KG1 (cell line): ENCODE results near the gene NEUROG1.

Experiments
- DNase-seq: peaks from one replicate; lab custom pipeline; 2025; lab: John Stamatoyannopoulos, UW

NEUROG1 gene

DNA sequence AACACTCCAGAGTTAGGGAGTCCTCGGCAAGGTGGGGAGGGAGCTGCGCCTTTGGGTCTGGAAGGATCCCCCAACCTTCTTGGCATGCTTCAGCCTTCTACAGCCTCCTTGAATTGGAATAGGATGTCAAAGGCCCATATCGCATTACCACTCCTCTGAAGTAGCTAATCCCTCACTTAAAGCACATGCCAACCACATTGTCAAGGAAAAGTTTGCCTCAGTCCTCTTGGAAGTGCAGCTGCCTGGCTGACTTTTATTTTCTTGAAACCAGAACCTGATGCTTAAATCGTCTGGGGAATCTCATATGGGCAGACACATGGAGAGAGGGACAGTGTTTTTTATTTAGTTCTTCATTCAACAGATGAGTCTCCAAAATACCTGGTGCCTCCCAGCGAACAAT is 28.6 kb upstream of the NEUROG1 start:
- no peak for DNase-seq

DNA sequence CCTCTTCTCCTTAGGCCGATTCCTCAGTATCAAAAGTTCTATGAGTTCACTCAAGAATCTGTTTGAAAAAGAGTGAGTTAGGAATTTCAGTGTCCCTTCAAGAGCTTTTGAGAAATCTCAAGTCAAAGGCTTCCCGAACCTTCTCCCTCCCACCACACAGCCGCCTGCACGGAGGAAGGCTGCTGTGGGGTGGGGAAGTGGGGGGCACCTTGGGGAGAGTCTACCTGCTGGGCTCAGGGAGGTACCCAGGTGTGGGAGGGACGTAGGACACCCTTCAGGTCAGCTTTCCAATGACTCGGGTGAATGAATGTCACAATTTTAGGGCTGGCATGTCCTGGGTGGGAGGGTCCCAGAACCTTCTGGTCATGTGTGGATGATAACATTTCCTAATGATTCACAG is 25.5 kb upstream of the NEUROG1 start:
- no peak for DNase-seq

DNA sequence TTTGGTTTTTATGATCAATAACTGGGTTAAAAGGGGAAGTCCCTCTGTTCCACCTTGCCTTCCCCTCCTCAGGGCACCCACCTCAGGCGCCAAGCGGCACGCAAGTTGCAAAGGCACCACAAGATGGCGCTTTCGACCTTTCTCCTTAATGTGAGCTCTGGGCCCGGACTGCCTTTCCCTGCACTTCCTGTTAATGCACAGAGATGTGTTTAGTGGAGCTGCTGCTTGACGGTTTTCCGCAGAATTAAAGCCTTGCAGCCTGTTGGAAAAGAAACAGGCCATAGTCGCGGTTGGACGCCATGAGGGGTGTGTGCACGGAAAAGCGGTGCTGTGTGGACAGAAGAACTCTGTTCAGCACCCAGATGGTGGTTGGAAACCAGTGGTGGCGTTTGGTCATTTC is 25.1 kb upstream of the NEUROG1 start:
- DNase-seq, result peak; percentile 37

GRCh38 chr5:135559354-135559753 is 23.6 kb upstream of the NEUROG1 start:
- DNase-seq, result no peak

- no peak for DNase-seq
These were observed 21.5 kb upstream of the NEUROG1 start for GRCh38 chr5:135557076-135557838.

- no peak for DNase-seq
These were observed 20.9 kb upstream of the NEUROG1 start for GRCh38 chr5:135556620-135557019.

DNA sequence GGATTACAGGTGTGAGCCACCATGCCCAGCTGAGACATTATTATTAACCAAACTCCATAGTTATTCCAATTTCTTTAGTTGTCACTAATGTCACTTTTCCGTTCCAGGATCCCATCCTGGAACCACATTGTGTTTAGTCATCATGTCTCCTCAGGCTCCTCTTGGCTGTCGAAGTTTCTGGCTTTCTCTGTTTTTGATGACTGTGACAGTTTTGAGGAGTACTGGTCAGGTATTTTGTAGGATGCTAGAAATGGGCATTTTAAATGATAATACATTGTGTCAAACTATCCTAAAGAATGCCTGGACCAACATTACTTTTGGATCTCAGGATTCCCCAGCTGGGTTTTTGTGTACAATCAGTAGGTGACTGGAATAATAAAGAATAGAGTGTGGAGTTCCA is 19.8 kb upstream of the NEUROG1 start:
- DNase-seq, result no peak

DNA sequence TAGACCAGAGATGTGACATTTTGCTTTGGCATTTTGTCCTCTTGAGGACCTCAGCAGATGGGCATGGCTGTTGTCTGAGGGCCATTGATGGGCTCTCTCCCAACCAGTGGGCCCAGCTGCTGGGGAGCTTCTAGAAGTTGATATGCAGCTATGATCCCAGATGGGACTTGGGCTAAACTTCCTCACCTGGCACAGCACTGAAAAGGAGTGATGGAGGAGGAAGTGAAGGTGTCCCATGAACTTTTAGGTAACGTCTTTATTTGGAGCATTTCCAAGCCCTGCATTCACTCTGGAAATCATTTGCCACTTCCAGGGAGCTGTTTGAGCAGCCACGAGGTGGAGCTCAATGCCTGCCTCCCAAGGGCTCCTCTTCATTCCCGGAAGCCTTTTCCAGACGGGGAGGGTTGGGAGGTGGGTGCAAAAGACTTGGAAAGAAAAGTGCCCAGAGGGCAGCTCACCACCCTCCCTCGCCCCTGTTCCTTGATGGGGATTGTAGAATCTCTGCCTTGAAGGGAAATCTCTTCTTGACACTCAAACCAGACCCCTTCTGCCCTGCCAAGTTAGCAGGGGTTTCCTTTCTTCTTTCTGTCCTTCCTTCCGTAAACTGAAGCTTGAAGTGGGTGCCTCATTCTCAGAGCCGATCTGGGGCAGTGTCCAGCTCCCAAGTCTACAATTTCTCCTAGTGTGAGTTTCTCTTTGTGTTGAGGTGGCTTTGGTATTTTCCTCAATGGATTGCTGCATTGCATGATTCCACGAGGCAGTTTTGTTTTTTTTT is 18.1 kb upstream of the NEUROG1 start:
- no peak for DNase-seq

- no peak for DNase-seq
These were observed 16.1 kb upstream of the NEUROG1 start for GRCh38 chr5:135551593-135552447.

DNA sequence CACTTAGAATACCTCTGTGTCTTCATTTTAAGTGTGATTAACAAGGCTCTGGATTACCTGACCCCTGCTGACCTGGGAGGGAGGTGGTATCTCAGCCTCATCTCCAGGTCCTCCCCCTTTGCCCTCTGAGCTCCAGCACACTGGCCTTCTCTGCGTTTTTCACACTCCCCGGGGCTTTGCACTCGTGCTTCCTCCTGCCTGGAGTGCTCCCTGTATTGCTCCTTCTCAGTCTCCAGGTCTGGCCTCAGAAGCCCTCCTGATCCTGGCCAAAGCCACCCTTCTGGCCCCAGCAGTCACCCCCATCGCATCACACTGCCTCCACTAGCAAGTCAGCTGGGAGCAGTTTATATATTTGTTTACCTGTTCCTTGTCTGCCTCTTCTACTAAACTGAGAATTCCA is 13.6 kb upstream of the NEUROG1 start:
- no peak for DNase-seq

GRCh38 chr5:135547590-135548254 is 12.0 kb upstream of the NEUROG1 start:
- no peak for DNase-seq

- DNase-seq, result no peak
These were observed 11.1 kb upstream of the NEUROG1 start for GRCh38 chr5:135546912-135547311.

DNA sequence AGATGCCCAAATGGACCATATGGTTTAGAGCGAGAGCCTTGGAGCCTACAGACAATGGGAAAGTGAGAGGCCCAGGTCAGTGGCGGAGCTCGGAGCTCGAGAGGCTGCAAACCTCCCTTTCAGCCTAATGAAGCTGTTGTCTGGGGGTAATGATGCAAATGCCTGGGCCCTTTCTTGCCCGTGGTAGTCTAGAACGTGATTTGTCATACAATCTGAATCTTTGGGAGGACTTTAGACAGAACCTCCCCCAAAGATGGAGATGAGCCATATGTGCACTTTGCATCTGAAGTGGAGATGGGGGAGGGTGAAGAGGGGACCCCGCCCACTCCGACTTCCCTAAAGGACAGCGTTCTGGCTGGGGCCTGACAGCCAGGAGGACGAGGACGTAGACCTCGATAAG is 10.3 kb upstream of the NEUROG1 start:
- no peak for DNase-seq

- DNase-seq, result no peak
These were observed 9.3 kb upstream of the NEUROG1 start for GRCh38 chr5:135545099-135545498.

DNA sequence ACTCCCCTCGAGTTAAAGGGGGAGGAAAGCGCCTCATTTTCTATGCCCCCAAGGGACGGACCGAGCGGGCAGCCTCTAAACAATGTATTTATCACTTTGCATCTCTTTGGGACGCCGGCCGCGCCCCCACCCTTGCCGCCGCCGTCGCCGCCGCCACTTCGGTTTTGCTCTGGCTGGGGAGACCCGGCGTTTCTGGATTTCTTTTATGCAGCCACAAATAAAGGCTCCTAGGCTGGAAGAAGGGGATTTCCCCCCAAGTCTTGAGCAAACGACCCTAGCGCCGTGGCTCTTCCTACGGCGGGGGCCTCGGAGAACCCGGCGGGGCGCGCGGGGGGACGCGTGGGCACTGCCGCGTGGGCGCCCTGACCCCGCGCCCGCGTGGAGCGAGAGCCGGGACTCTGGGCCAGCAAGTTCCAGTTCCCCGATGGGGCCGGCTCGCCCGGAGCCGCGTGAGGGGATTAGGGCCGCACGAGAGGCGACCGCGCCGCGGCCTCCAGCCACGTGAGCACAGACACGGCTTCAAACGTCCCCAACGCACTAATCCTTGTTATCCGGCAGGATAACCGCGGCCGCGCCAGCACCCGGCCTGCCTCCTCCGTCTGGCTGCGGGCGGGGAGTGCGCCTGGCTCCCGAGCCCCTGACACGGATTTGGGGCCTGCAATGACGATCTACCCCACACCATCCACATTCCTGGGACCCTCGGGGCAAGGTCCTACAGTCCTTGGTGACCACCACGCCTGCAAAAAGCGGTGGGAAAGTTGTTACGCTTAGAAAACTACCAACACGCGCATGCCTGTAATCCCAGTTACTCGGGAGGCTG is 7.9 kb upstream of the NEUROG1 start:
- no peak for DNase-seq

DNA sequence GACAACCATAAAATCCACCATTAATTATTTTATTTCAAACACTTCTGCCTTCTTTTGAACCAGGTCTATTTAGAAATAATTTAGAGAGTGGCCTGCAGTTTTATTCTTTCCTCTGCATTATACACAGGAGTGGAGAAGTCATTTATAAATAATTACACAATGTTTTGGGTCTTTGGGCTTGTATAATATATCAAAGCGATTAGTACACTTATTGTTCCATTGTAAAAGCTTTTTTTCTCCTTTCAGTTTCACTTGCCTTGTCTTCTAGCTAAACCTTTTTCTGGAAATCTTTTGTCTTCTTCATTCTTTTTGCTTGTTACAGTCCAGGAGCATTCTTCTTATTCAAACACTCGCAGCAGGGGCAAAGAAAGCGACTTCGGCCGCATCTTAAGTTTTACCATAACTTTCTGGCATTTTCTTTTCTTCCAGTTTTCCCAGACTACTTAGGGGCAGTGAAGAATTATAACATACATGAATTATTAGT is 7.3 kb upstream of the NEUROG1 start:
- no peak for DNase-seq

DNA sequence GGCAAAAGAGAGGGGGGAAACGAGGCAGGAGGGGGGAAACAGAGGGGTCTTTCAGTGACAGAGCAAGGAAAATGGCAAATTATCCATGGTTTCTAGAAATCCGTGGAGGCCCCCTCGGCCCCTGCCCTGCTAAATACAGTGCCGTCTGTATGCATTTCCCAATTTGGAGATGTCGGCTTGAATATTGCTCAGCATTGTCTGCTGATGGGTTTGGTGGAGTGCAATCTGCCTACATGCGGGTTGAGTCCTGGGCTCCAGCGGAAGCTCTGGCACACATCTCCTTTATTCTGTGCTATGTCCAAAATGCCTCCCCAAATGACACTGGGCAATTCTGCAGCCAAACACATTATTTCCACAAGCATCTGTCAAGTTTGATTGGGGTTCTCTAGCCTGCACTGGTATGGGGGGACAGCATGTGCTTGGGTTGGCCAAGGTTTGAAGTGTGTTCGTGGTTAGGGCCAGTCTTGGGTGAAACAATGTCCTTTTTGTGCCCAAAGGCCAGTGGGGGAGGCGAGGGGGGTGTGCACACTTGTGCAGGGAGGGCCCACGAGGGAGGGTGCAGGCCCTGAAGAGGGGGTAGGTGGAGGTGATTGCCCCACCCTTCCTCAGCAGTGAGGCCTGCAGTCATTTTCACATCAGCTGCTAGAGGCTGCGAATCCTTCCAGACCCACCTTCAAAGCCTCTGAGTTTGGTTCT is 6.2 kb upstream of the NEUROG1 start:
- DNase-seq, result no peak

DNA sequence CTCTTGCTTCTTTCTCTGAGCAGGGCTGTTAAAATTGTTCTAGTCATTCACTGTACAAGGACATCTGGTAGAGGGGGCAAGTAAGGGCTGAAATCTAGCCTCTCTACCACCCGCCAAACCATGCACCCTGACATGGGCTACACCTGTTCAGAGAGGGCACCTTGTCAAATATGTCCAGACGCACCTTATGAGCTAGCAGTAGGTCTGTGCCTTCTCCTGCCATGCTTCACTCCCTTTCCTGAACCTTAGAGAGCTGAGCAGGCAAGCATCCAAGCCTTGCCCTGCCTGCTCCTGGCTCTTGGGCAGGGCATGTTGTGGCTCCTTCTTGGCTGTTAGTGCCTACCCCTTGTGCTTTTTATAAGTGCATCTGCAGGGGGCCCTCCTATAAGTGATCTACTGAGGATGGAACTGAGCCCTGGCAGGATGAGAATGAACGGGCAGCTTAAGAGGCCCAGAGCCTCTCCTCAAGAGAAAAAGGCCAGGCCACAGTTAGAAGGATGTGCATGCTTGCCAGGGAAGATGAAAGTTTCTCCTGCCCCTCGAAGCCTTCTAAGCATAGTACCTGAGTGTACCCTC is 3.8 kb upstream of the NEUROG1 start:
- no peak for DNase-seq

DNA sequence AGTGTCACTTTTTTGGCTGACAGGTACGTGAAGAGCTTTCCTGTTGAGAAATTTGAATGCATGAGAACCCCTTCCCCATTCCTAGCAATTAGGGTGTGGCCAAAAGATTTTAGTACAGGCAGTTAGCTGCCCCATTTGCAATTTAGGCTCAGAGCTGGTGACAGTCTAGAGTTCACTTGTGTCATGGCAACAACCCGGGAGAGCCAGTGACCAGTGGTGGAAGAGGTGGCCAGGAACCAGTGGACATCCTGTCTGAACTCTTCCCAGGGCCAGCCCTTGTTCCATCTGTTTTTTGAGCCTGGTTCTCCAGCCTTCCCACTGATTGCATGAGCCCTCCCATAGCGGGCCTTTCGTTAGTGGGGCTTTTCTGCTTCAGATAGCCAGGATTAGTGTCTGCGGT is 2.5 kb upstream of the NEUROG1 start:
- no peak for DNase-seq

DNA sequence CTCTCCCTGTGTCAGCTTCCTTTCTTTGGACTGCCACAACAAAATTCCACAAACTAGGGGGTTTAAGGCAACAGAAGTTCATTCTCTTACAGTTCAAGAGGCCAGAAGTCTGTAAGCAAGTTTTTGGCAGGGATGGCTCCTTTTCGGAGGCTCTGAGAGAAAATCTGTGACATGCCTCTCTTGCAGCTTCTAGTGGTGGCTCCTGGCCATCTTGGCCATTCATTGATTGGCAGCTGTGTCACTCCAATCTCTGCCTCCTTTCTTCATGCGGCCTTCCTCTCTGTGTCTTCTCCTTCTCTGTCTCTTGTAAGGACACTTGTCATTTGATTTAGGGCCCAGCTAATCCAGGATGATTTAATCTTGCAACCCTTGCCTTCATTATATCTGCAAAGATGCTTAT is 2.0 kb upstream of the NEUROG1 start:
- no peak for DNase-seq
